HuH-7 (cell line): ENCODE measurements around the gene KCNN3.

Source experiments
- DNase-seq: peaks from one replicate; pipeline ENCODE4 v3.0.0; 2011; ENCODE audit warnings: low spot score

KCNN3 gene

GRCh38 chr1:154726896-154727753 is 143.0 kb downstream of the KCNN3 start:
- no peak for DNase-seq

- no peak for DNase-seq
Observed at GRCh38 chr1:154726443-154726842, 143.6 kb downstream of the KCNN3 start.

- no peak for DNase-seq
Observed at GRCh38 chr1:154725865-154726264, 144.2 kb downstream of the KCNN3 start.

- no peak for DNase-seq
Observed at GRCh38 chr1:154720328-154721297, 149.5 kb downstream of the KCNN3 start.

- no peak for DNase-seq
Observed at GRCh38 chr1:154719586-154720327, 150.3 kb downstream of the KCNN3 start.

GRCh38 chr1:154718566-154718965 is 151.5 kb downstream of the KCNN3 start:
- DNase-seq: no peak

- no peak for DNase-seq
Observed at GRCh38 chr1:154717528-154717924, 152.6 kb downstream of the KCNN3 start.

- DNase-seq: no peak
Observed at GRCh38 chr1:154716614-154717527, 153.2 kb downstream of the KCNN3 start.

- DNase-seq: no peak
Observed at GRCh38 chr1:154716011-154716410, 154.1 kb downstream of the KCNN3 start.

GRCh38 chr1:154715385-154715784 is 154.7 kb downstream of the KCNN3 start:
- DNase-seq: no peak

GRCh38 chr1:154714638-154715037 is 155.4 kb downstream of the KCNN3 start:
- DNase-seq: peak; percentile 39

- no peak for DNase-seq
Observed at GRCh38 chr1:154714052-154714623, 155.9 kb downstream of the KCNN3 start.

GRCh38 chr1:154713005-154713404 is 157.1 kb downstream of the KCNN3 start:
- DNase-seq: no peak

- DNase-seq: no peak
Observed at GRCh38 chr1:154712166-154712810, 157.8 kb downstream of the KCNN3 start.

- no peak for DNase-seq
Observed at GRCh38 chr1:154711416-154711815, 158.7 kb downstream of the KCNN3 start.

- DNase-seq: no peak
Observed at GRCh38 chr1:154710106-154710505, 160.0 kb downstream of the KCNN3 start.

GRCh38 chr1:154707901-154708463 is 162.1 kb downstream of the KCNN3 start:
- no peak for DNase-seq

GRCh38 chr1:154706851-154707250 is 163.2 kb downstream of the KCNN3 start:
- no peak for DNase-seq

- no peak for DNase-seq
Observed at GRCh38 chr1:154705544-154705943, 164.5 kb downstream of the KCNN3 start.

GRCh38 chr1:154703170-154703569 is 166.9 kb downstream of the KCNN3 start:
- no peak for DNase-seq
